ENCODE results near the gene ADAMTS12.

DNA sequence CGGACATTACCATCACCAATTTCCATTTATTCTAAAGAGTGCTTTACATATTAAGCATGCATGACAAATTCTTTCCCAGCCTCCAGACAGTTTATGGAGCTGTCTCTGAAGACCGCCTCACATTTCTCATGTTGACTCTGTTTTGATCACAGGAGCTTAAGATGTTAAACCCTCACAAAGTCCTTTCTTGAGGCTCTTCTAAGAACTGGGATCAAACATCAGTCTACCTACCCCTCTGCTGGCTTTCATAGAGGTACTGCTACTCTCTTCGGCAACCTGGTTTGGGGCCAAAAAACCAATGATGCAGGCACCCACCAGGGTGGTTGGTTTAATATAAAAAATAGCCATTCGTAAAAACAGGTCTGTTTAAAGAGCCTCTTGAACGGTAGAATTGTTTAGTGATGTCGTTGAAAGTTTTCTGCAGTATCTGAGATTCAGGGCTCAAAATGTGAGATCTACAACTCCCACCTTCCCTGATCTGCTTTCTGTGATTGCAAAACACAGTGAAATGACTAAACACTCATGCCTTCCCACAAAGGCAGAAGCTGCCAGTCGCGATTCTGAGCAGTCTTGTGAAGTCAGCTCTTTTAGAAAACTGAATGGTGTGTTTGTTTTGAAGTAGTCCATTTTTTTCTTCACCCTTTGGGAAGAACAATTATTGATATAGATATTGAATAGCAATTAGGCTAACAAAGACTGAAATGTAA lies 47.9 kb upstream of the ADAMTS12 start:
- no peak for TF ChIP-seq ARNTL (CRISPR knock-in tag; IDR thresholded peaks at IDR 0.05; ENCODE audit: borderline replicate concordance, low read depth)
- no peak for TF ChIP-seq GLIS3 (CRISPR knock-in tag; IDR thresholded peaks at IDR 0.05)
- TF ChIP-seq, protein P1, sequence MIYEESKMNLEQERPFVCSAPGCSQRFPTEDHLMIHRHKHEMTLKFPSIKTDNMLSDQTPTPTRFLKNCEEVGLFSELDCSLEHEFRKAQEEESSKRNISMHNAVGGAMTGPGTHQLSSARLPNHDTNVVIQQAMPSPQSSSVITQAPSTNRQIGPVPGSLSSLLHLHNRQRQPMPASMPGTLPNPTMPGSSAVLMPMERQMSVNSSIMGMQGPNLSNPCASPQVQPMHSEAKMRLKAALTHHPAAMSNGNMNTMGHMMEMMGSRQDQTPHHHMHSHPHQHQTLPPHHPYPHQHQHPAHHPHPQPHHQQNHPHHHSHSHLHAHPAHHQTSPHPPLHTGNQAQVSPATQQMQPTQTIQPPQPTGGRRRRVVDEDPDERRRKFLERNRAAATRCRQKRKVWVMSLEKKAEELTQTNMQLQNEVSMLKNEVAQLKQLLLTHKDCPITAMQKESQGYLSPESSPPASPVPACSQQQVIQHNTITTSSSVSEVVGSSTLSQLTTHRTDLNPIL (CRISPR knock-in tag; IDR thresholded peaks at IDR 0.05; ENCODE audit: low read depth): no peak
- no peak for TF ChIP-seq ZFP3 (CRISPR knock-in tag; IDR thresholded peaks at IDR 0.05)
- TF ChIP-seq, protein P2, sequence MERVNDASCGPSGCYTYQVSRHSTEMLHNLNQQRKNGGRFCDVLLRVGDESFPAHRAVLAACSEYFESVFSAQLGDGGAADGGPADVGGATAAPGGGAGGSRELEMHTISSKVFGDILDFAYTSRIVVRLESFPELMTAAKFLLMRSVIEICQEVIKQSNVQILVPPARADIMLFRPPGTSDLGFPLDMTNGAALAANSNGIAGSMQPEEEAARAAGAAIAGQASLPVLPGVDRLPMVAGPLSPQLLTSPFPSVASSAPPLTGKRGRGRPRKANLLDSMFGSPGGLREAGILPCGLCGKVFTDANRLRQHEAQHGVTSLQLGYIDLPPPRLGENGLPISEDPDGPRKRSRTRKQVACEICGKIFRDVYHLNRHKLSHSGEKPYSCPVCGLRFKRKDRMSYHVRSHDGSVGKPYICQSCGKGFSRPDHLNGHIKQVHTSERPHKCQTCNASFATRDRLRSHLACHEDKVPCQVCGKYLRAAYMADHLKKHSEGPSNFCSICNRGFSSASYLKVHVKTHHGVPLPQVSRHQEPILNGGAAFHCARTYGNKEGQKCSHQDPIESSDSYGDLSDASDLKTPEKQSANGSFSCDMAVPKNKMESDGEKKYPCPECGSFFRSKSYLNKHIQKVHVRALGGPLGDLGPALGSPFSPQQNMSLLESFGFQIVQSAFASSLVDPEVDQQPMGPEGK (CRISPR knock-in tag; IDR thresholded peaks at IDR 0.05; ENCODE audit: borderline replicate concordance): no peak

Data from SK-N-SH treated with all-trans-retinoic acid at 6 μM for 48 hours (cell line).